Tibial artery (tissue), 4 donors: ENCODE results near the gene KLK12.

ENCODE experiments used
- DNase-seq, 2 donors: peaks; one replicate each; pipeline ENCODE4 v3.0.0-alpha.2; 2019
- H3K27ac ChIP-seq, 2 donors: fragments of 200-600 bp; sonication (generic) in 1 of 2; 1 replicate in 1 of 2; 2 replicates in 1 of 2; pipeline ENCODE4 v1.5.1; 2018 to 2019; ENCODE audit warnings: mild to moderate bottlenecking in 1 of 2
- H3K27me3 ChIP-seq, 2 donors: fragments of 200-600 bp; sonication (generic) in 1 of 2; one replicate each; pipeline versions ENCODE4 v1.5.1 to v1.6.0; 2016 to 2019
- H3K36me3 ChIP-seq, 3 donors: fragments of 200-600 bp; sonication (generic) in 2 of 3; one replicate each; pipeline ENCODE4 v1.5.1; 2016 to 2019; ENCODE audit warnings: mild to moderate bottlenecking in 2 of 3
- H3K4me1 ChIP-seq, 4 donors: fragments of 200-600 bp; sonication (generic) in 2 of 4; 1 replicate in 3 of 4; 2 replicates in 1 of 4; pipeline ENCODE4 v1.5.1; 2016 to 2019
- H3K4me3 ChIP-seq, 2 donors: fragments of 200-600 bp; sonication (generic) in 1 of 2; 1 replicate in 1 of 2; 2 replicates in 1 of 2; pipeline ENCODE4 v1.5.1; 2018 to 2019; ENCODE audit warnings: mild to moderate bottlenecking in 2 of 2
- H3K9me3 ChIP-seq, 3 donors: fragments of 200-600 bp; sonication (generic) in 1 of 3; one replicate each; pipeline ENCODE4 v1.5.1; 2016 to 2019
- CTCF ChIP-seq, 2 experiments: fragments of 200-600 bp in 1 of 2; fragments of 450-650 bp in 1 of 2; IDR thresholded peaks; one replicate each; pipeline ENCODE4 v1.5.1; 2017 to 2019; ENCODE audit warnings: antibody characterized with exemption in 2 of 2, mild to moderate bottlenecking in 1 of 2, moderate library complexity in 1 of 2
- intact Hi-C: fragments of 100-400 bp; cut with DNase I; formaldehyde crosslinking; loops from one replicate; pipeline ENCODE4 v1.15.0; 2023; ENCODE audit warnings: low total_unique reads

Gene KLK12

DNA sequence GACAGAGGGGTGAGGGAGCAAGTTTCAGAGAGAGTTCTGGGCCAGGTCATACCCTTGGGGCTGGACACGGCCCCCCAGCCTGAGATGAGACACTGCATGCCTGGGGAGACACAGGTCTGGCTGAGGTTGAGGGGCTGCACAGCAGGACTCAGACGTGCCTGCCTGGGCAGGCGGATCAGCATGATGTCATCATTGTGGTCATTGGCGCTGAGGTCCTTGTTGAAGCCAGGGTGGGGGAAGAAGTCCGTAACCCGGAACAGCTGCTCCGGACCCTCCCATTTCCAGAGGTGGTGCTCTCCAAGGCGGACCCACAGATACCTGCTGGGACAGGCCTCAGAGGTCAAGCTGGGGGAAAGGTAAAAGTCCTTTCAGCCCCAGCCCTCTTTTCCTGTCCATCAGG, 28.4 kb downstream of the KLK12 start:
- intact Hi-C loops = no loop called here
- peaks cover 0 to 43% of the 10 kb centered on the region in 2 donors for H3K27me3 ChIP-seq
- TF ChIP-seq CTCF (IDR thresholded peaks at IDR 0.05) = no peak

GRCh38 chr19:51005248-51005647, 29.6 kb downstream of the KLK12 start:
- H3K27me3 ChIP-seq = peaks cover 0 to 48% of the 10 kb centered on the region in 2 donors
- intact Hi-C loops = no loop called here
- H3K4me1 ChIP-seq = peaks cover 0 to 11% (median 0%) of the 10 kb centered on the region in 4 donors
- TF ChIP-seq CTCF (IDR thresholded peaks at IDR 0.05) = no peak
- no peak overlapping the region for H3K27ac ChIP-seq
- H3K36me3 ChIP-seq = no peaks in the 10 kb centered on the region
- no peak for DNase-seq
- H3K9me3 ChIP-seq = no peaks in the 10 kb centered on the region
- no peak overlapping the region for H3K4me3 ChIP-seq

More for the DNA sequence above, 28.4 kb downstream of the KLK12 start:
- DNase-seq = no peak
- Histone ChIP-seq H3K27ac (no peak overlapping the region), H3K4me1 (peaks cover 0 to 11% (median 0%) of the 10 kb centered on the region in 4 donors), H3K4me3 (no peak overlapping the region), H3K36me3 (no peaks in the 10 kb centered on the region), H3K9me3 (no peaks in the 10 kb centered on the region)

DNA sequence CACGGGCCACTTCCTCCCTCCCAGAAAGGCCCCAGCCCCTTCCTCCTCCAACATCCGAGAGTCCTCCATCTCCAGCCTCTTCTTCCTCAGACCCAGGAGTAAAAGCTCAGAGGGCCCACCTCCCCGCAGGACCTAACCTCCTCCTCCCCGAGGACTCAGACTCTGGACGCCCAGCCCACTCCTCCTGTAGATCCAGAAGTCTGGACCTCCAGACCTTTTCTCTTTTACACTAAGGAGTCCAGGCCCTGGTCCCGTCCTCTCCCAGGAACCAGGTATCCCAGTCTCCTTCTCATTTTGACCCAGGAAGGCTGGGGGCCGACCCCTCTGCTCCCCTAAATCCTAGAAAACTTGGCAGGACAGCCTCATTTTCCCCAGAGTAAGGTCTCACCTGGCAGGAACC, 31.5 kb downstream of the KLK12 start:
- H3K9me3 ChIP-seq = no peaks in the 10 kb centered on the region
- no peak for TF ChIP-seq CTCF (IDR thresholded peaks at IDR 0.05)
- no peaks in the 10 kb centered on the region for H3K36me3 ChIP-seq
- DNase-seq = no peak
- H3K4me3 ChIP-seq = no peak overlapping the region
- peaks cover 0 to 47% of the 10 kb centered on the region in 2 donors for H3K27me3 ChIP-seq
- peaks cover 0 to 11% (median 0%) of the 10 kb centered on the region in 4 donors for H3K4me1 ChIP-seq
- intact Hi-C loops = no loop called here
- H3K27ac ChIP-seq = no peak overlapping the region

DNA sequence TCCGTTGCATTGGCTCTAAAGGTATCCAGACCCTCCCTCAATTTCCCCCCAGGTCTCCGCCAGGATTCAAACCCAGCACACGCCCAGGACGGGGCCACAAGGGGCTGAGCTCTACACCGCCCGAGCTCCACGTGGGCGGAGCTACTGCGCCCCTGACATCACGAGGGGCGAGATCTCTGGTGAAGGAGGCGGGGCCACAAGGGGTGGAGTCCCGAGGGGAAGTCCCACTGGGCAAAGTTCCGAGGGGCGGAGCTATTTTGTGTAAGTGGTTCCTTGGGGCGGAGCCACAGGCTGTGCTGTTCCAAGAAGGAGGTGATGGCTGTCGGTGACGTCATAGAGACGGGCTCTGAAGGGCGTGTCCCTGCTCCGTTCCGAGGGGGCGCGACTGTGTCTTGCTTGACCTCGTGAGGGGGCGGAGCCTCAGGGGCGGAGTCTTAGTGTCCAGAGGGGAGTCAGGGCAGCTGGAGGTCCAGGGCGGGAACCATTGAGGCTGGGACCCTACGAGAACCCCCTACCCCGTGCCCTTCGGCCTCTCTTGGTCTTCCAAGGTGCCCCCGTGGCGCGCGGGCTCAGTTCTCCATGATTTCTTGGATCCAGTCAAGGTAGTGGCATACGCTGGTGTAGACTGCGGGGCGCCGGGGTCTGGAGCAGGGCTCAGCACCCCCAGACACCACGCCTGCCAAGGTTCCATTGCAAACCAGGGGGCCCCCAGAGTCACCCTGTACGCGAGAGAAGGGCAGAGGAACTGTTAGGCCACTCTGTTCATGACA, 32.1 kb downstream of the KLK12 start:
- Histone ChIP-seq H3K4me1 (peaks cover 0 to 11% (median 0%) of the 10 kb centered on the region in 4 donors), H3K36me3 (no peaks in the 10 kb centered on the region), H3K27me3 (peaks cover 0 to 47% of the 10 kb centered on the region in 2 donors), H3K27ac (no peak overlapping the region), H3K4me3 (no peak overlapping the region), H3K9me3 (no peaks in the 10 kb centered on the region)
- DNase-seq = no peak
- TF ChIP-seq CTCF (IDR thresholded peaks at IDR 0.05) = no peak
- intact Hi-C loops = no loop called here

DNA sequence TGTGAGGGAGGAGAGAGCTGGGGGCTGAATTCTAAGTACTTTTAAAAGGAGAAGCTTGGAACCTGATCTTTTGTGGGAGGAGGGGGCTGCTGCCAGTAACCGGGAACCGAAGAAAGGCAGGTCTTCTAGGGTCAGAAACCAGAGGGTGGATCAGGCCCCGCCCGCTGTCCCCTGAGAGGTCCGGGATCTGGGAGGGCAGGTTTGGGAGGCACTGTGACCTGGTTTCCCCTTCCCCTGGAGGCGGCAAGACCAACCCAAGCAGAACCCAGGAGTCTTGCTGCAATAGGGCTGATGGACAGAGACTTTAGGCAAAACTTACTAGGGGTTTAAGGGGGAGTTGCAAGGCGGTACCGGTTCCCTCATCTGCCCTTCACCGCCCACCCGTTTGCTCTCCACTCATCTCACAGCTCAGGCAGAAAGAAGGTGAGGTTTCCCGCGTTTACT, 32.7 kb downstream of the KLK12 start:
- Histone ChIP-seq H3K36me3 (no peaks in the 10 kb centered on the region), H3K4me1 (peaks cover 0 to 11% (median 0%) of the 10 kb centered on the region in 4 donors), H3K4me3 (no peak overlapping the region), H3K27ac (no peak overlapping the region), H3K9me3 (no peaks in the 10 kb centered on the region), H3K27me3 (peaks cover 0 to 44% of the 10 kb centered on the region in 2 donors)
- TF ChIP-seq CTCF (IDR thresholded peaks at IDR 0.05) = no peak
- no peak for DNase-seq
- intact Hi-C loops = no loop called here
